Keratinocyte (primary cell): ENCODE data around the gene FPR1. TPM values are rescaled to one million over a fixed set of nuclear protein-coding genes. Genes with fewer than 3 reads are reported as not detected.

Experiments used
- DNase-seq: peaks from one replicate; pipeline ENCODE4 v3.0.0-alpha.2; 2011; ENCODE audit warnings: low read depth, missing footprints, low spot score
- FAIRE-seq: peaks from 2 replicates; lab custom pipeline; 2011; peaks lifted over from hg19 to GRCh38; lab: Jason Lieb, UNC
- H2AFZ ChIP-seq: 2 replicates; pipeline ENCODE4 v1.6.0; 2012; ENCODE audit warnings: low read length, control low read depth, inconsistent platforms; ENCODE audit not compliant: control insufficient read depth
- H3K27ac ChIP-seq: 2 replicates; pipeline ENCODE4 v1.5.1; 2011; ENCODE audit warnings: low read length; ENCODE audit not compliant: control insufficient read depth, insufficient read depth
- H3K27me3 ChIP-seq: 3 replicates; pipeline ENCODE4 v1.6.0; 2011; ENCODE audit warnings: low read length; ENCODE audit not compliant: control insufficient read depth, insufficient read depth; ENCODE audit errors: extremely low read depth
- H3K36me3 ChIP-seq, 2 experiments: 2 replicates in 1 of 2; 3 replicates in 1 of 2; pipeline ENCODE4 v1.5.1; 2011; ENCODE audit warnings: low read length in 2 of 2, mild to moderate bottlenecking in 1 of 2; ENCODE audit not compliant: control insufficient read depth in 2 of 2, insufficient read depth in 2 of 2; ENCODE audit errors: extremely low read depth in 1 of 2
- H3K4me1 ChIP-seq: 3 replicates; pipeline ENCODE4 v1.5.1; 2011; ENCODE audit warnings: low read length; ENCODE audit not compliant: control insufficient read depth, insufficient read depth; ENCODE audit errors: extremely low read depth
- H3K4me2 ChIP-seq: 3 replicates; pipeline ENCODE4 v1.6.0; 2011; ENCODE audit warnings: low read depth, low read length; ENCODE audit not compliant: control insufficient read depth, insufficient read depth; ENCODE audit errors: extremely low read depth
- H3K4me3 ChIP-seq, 3 experiments: fragments of 200-600 bp in 1 of 3; sonication (generic) in 1 of 3; 2 replicates in 2 of 3; 3 replicates in 1 of 3; pipeline ENCODE4 v1.5.1; 2011 to 2016; ENCODE audit warnings: low read length in 3 of 3, mild to moderate bottlenecking in 3 of 3, control low read depth in 2 of 3, inconsistent platforms in 1 of 3, low read depth in 1 of 3, mixed read lengths in 1 of 3, mixed run types in 1 of 3, moderate library complexity in 1 of 3; ENCODE audit not compliant: control insufficient read depth in 2 of 3, insufficient read depth in 2 of 3; ENCODE audit errors: extremely low read depth in 1 of 3
- H3K79me2 ChIP-seq: 2 replicates; pipeline ENCODE4 v1.6.0; 2012; ENCODE audit warnings: low read length; ENCODE audit not compliant: control insufficient read depth, insufficient read depth
- H3K9ac ChIP-seq: 3 replicates; pipeline ENCODE4 v1.6.0; 2011; ENCODE audit warnings: low read length; ENCODE audit not compliant: control insufficient read depth, insufficient read depth; ENCODE audit errors: extremely low read depth
- H3K9me1 ChIP-seq: 3 replicates; pipeline ENCODE4 v1.6.0; 2011; ENCODE audit warnings: low read length; ENCODE audit not compliant: control insufficient read depth, insufficient read depth; ENCODE audit errors: extremely low read depth
- H3K9me3 ChIP-seq: 2 replicates; pipeline ENCODE4 v1.5.1; 2012; ENCODE audit warnings: low read depth, low read length; ENCODE audit not compliant: control insufficient read depth
- H4K20me1 ChIP-seq: 3 replicates; pipeline ENCODE4 v1.6.0; 2011; ENCODE audit warnings: low read length; ENCODE audit not compliant: control insufficient read depth, insufficient read depth; ENCODE audit errors: extremely low read depth
- CTCF ChIP-seq, 3 experiments: IDR thresholded peaks in 1 of 3; conservative IDR thresholded peaks in 1 of 3; optimal IDR thresholded peaks in 1 of 3; 2 replicates in 2 of 3; 3 replicates in 1 of 3; pipeline versions ENCODE3 to v1.5.1; 2011; ENCODE audit warnings: low read length in 3 of 3, mild to moderate bottlenecking in 3 of 3, moderate library complexity in 2 of 3, control low read depth in 1 of 3, inconsistent platforms in 1 of 3; ENCODE audit not compliant: insufficient read depth in 2 of 3; ENCODE audit errors: extremely low read depth in 1 of 3
- EZH2 ChIP-seq: IDR thresholded peaks from one replicate; pipeline ENCODE4 v1.6.1; 2012; ENCODE audit warnings: inconsistent platforms, mild to moderate bottlenecking, low read length, moderate library complexity
- dilution Hi-C: fragments of 300-500 bp; cut with MboI; formaldehyde crosslinking; loops from one replicate; pipeline ENCODE4 v1.7.0; 2020; ENCODE audit warnings: low sequenced_read_pairs; ENCODE audit not compliant: extremely low pct_ligation_motif_present
- polyA plus RNA-seq, 5 experiments: library from polyadenylated mRNA; depleted of rRNA in 3 of 5; stranded (reverse) in 3 of 5; stranded (forward) in 1 of 5; unstranded in 1 of 5; fragments of >200 nt; gene quantifications; 1 replicate in 1 of 5; 2 replicates in 3 of 5; 3 replicates in 1 of 5; pipeline versions ENCODE4 v1.2.1 to v1.2.3, GENCODE V29; 2011 to 2012; ENCODE audit warnings: missing spikeins in 2 of 5, low read depth in 1 of 5, low replicate concordance in 1 of 5

The FPR1 gene
- polyA plus RNA-seq, 1 donor (not counting 4 experiments of a cell fraction or from before 2014, with no cell fraction given), result 2.4 TPM

- Histone ChIP-seq H3K4me2 (peak overlapping the region; percentile 84), H3K27me3 (peaks cover 2% of the 10 kb centered on the region), H3K4me1 (peaks cover 24% of the 10 kb centered on the region), H4K20me1 (peaks cover 5% of the 10 kb centered on the region), H3K9me1 (no peaks in the 10 kb centered on the region), H3K79me2 (no peaks in the 10 kb centered on the region), H3K4me3 (peak overlapping the region; percentile 65 to 86 (median 83)), H3K9ac (peak overlapping the region; percentile 90), H3K36me3 (peaks cover 11% of the 10 kb centered on the region in 2 experiments), H3K9me3 (no peaks in the 10 kb centered on the region), H3K27ac (peak overlapping the region; percentile 84), H2AFZ (no peak overlapping the region)
- TF ChIP-seq EZH2, result no peak
- TF ChIP-seq CTCF (optimal IDR thresholded peaks at IDR 0.05 in 1 of 3, IDR thresholded peaks at IDR 0.05 in 1 of 3, conservative IDR thresholded peaks at IDR 0.05 in 1 of 3; ENCODE audit: extremely low read depth in 1 of 3, insufficient read depth in 2 of 3, low read length in 3 of 3), result no peak
- DNase-seq (no peak), FAIRE-seq (no peak)
- dilution Hi-C loops, result no loop called here
Measured at GRCh38 chr19:51704626-51705025, 47.1 kb downstream of the FPR1 start.

DNA sequence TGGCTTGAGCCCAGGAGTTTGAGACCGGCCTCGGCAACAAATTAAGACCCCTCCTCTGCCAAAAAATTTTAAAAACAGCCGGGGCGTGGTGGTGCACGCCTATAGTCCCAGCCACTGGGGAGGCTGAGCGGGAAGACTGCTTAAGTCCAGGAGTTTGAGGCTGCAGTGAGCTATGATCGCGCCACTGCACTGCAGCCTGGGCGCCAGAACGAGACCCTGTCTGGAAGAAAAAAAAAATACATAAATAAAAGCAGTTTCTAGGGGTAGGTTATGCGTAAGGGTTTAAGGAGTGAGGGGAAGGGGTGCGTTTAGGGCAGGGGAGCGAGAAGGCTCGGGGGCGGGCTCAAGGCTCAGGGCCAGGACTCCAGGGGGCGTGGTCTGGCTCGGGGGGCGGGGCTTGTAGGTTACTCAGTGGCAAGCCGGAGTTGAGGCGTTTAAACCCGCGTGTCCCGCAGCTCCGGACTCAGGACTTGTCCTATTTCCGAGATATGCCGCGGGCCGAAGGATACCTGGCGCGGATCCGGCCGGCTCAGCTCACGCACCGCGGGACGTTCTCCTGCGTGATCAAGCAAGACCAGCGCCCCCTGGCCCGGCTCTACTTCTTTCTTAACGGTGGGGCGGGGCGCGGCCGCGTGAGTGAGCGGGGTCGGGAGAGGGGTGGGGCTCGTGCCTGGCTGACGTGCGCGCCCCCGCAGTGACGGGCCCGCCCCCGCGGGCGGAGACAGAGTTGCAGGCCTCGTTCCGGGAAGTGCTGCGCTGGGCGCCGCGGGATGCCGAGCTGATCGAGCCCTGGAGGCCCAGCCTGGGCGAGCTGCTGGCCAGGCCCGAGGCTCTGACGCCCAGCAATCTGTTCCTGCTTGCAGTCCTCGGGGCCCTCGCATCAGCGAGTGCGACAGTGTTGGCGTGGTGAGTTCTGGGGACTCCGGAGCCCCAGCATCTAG, 47.8 kb downstream of the FPR1 start:
- H3K4me2 ChIP-seq, result peak overlapping the region; percentile 84
- dilution Hi-C loops, result no loop called here
- H3K9me1 ChIP-seq, result no peaks in the 10 kb centered on the region
- H3K4me3 ChIP-seq, result peak overlapping the region; percentile 65 to 86 (median 83)
- H3K9me3 ChIP-seq, result no peaks in the 10 kb centered on the region
- peak overlapping the region; percentile 90 for H3K9ac ChIP-seq
- H3K36me3 ChIP-seq, result peaks cover 16 to 18% of the 10 kb centered on the region in 2 experiments
- FAIRE-seq, result peak; percentile 23
- TF ChIP-seq EZH2 (no peak), CTCF (optimal IDR thresholded peaks at IDR 0.05 in 1 of 3, IDR thresholded peaks at IDR 0.05 in 1 of 3, conservative IDR thresholded peaks at IDR 0.05 in 1 of 3; ENCODE audit: extremely low read depth in 1 of 3, insufficient read depth in 2 of 3, low read length in 3 of 3) (peak; percentile 21 to 48 (median 43))
- DNase-seq, result no peak
- H3K79me2 ChIP-seq, result no peaks in the 10 kb centered on the region
- no peaks in the 10 kb centered on the region for H3K27me3 ChIP-seq
- H3K27ac ChIP-seq, result peak overlapping the region; percentile 84
- H2AFZ ChIP-seq, result peak overlapping the region; percentile 71
- peaks cover 5% of the 10 kb centered on the region for H4K20me1 ChIP-seq
- H3K4me1 ChIP-seq, result peaks cover 24% of the 10 kb centered on the region
